GM12873 (cell line): ENCODE measurements around the gene WASHC2C.
A peak's percentile ranks its signal among the peaks of the same experiment; 100 is the strongest.
"Not testable (repeated sequence)": the region's sequence is repeated elsewhere in the genome, so short reads cannot be mapped to it uniquely, and the experiment has no call there.

Experiments used
- TF ChIP-seq, protein P1 (sequence below): IDR thresholded peaks from 2 replicates; pipeline ENCODE4 v1.5.1; 2012; ENCODE audit warnings: low read depth, mild to moderate bottlenecking, moderate library complexity, low read length, control low read depth; ENCODE audit not compliant: insufficient read depth; ENCODE audit errors: missing control alignments

The WASHC2C gene

GRCh38 chr10:45726703-45727420 is at the start of gene WASHC2C:
Gene WASHC2C (plus strand): TSS chr10:45727266. CDS start chr10:45727318, 52 bp downstream.
- TF ChIP-seq, protein P1, sequence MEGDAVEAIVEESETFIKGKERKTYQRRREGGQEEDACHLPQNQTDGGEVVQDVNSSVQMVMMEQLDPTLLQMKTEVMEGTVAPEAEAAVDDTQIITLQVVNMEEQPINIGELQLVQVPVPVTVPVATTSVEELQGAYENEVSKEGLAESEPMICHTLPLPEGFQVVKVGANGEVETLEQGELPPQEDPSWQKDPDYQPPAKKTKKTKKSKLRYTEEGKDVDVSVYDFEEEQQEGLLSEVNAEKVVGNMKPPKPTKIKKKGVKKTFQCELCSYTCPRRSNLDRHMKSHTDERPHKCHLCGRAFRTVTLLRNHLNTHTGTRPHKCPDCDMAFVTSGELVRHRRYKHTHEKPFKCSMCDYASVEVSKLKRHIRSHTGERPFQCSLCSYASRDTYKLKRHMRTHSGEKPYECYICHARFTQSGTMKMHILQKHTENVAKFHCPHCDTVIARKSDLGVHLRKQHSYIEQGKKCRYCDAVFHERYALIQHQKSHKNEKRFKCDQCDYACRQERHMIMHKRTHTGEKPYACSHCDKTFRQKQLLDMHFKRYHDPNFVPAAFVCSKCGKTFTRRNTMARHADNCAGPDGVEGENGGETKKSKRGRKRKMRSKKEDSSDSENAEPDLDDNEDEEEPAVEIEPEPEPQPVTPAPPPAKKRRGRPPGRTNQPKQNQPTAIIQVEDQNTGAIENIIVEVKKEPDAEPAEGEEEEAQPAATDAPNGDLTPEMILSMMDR: not testable (repeated sequence)

DNA sequence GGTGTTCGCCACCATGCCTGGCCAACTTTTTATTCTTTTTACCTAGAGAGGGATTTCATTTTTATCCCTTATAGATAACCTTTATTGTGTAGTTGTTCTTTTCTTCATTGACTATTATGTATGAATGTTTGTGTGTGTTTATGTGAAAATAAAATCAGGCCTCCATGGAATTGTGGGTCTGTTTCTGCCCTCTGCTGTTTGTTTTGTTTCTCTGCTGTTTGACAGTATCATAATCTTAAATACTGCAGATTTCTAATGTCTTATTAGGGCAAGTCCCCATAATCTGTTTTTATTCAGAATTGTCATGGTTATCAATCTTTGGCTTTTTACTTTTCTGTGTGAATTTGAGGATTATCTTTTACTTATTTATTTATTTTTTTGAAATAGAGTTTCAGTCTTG is 7.8 kb downstream of the WASHC2C start:
- TF ChIP-seq, protein P1: peak; percentile 12

DNA sequence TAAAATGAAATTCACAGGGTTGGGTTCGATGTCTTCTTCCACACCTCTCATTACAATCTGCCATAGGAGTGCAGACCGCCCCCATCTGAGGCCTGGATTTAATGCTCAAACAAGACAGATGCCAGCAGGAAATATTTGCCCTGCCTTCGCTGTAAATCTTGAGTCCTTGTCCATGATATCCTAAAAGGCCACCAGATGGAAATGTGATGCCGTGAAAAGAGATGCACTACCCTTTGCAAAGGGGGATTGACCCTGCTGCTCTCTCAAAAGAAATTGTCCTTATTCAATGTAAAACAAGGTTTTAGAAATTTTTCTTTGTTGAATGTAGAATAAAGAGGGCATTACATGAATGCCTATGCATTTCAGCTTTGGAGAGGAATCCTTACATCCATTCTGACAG is 82.8 kb downstream of the WASHC2C start:
- TF ChIP-seq, protein P1: no peak

GRCh38 chr10:45811075-45811474 is 84.0 kb downstream of the WASHC2C start:
- TF ChIP-seq, protein P1: no peak

DNA sequence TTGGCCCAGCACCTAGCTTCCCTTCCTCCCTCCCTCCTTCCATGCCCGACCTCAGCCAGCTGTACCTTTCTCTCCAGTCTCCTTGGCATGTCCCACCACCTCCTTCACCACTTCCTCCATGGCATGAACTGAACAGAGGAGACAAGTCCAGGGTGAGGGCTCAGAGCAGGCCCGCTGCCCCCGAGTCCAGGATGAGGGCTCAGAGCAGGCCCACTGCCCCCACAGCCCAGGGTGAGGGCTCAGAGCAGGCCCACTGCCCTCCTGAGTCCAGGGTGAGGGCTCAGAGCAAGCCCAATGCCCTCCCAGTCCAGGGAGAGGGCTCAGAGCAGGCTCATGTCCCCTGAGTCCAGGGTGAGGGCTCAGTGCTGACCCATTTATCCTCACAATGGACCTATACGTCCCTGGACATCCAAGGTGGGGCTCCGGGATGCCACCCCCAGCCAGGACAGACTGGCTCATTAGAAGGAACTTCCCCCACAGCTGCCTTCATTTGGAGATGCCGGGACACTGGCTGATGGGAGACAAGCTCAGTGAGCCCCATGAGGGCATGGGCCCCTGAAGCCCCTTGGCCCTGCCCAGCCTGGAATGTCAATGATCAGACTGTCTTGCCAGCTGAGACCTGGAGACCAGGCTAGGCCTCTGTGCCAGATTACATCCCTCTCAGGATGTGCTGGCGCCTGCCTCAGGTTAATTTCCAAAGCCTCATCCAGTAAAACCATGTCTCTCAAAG is 90.2 kb downstream of the WASHC2C start:
- TF ChIP-seq, protein P1: no peak

DNA sequence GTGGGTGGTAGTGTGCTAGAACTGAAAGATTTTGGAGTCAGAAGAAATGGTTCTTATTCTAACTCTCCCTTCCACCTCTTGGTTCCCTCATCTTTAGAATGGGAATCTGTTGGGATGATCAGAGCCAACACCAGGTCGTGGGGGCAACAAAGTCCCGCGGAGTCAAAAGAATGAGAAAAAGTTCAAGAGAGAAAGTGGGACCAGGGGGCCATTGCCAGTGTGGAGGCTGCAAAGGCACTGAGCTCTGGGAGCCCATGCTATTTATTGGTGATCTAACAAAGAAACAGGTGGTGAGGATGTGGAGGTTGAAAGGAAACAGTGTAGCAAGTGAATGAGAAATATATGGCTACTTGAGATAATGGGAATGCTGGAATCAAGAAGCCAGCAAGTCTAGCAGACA is 90.8 kb downstream of the WASHC2C start:
- TF ChIP-seq, protein P1: no peak

- TF ChIP-seq, protein P1: no peak
Measured at GRCh38 chr10:45819552-45819951, 92.5 kb downstream of the WASHC2C start.
